ENCODE data around the gene OLA1.

DNA sequence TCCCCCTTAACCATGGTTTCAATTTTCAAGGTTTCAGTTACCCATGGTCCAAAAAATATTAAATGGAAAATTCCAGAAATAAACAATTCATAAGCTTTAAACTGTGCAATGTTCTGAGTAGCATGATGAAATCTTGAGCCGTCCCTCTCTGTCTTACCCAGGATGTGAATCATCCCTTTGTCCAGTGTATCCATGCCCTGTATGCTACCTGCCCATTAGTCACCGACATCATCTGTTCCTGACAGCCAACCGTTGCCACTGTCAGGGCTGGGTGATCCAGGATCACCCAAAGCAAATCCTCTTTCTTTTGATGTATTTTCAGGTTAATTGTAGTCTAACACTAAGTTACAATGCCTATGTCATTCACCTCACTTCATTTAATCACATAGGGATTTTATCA is 15.7 kb upstream of the OLA1 start:
- TF ChIP-seq, protein P1, sequence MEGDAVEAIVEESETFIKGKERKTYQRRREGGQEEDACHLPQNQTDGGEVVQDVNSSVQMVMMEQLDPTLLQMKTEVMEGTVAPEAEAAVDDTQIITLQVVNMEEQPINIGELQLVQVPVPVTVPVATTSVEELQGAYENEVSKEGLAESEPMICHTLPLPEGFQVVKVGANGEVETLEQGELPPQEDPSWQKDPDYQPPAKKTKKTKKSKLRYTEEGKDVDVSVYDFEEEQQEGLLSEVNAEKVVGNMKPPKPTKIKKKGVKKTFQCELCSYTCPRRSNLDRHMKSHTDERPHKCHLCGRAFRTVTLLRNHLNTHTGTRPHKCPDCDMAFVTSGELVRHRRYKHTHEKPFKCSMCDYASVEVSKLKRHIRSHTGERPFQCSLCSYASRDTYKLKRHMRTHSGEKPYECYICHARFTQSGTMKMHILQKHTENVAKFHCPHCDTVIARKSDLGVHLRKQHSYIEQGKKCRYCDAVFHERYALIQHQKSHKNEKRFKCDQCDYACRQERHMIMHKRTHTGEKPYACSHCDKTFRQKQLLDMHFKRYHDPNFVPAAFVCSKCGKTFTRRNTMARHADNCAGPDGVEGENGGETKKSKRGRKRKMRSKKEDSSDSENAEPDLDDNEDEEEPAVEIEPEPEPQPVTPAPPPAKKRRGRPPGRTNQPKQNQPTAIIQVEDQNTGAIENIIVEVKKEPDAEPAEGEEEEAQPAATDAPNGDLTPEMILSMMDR (IDR thresholded peaks at IDR 0.05; ENCODE audit: insufficient read depth, low read length, poor library complexity, severe bottlenecking), result no peak
- TF ChIP-seq EZH2phosphoT487 (conservative IDR thresholded peaks at IDR 0.05; ENCODE audit: low read length), result no peak
